H1 (cell line): ENCODE measurements around the gene ARPC2. TPM values are rescaled to one million over a fixed set of nuclear protein-coding genes. Genes with fewer than 3 reads are reported as not detected.

ENCODE experiments used
- CHD7 ChIP-seq: fragments of 300-600 bp; sonication (generic); IDR thresholded peaks from 2 replicates; pipeline ENCODE4 v1.7.1; 2012; ENCODE audit warnings: low read length, moderate library complexity, mild to moderate bottlenecking, inconsistent platforms; ENCODE audit not compliant: insufficient replicate concordance
- EZH2 ChIP-seq: fragments of 200-600 bp; sonication (generic); IDR thresholded peaks from 2 replicates; pipeline ENCODE4 v1.7.1; 2012; ENCODE audit warnings: low read depth, mild to moderate bottlenecking, moderate library complexity, low read length, inconsistent platforms; ENCODE audit not compliant: severe bottlenecking
- KDM1A ChIP-seq: fragments of 200-600, 300-600 bp; sonication (generic); IDR thresholded peaks from 2 replicates; pipeline ENCODE4 v1.7.1; 2016; ENCODE audit warnings: mild to moderate bottlenecking, low read length, borderline replicate concordance
- SP1 ChIP-seq: IDR thresholded peaks from 2 replicates; pipeline ENCODE4 v1.6.1; 2011; ENCODE audit warnings: low read depth, low read length
- SP2 ChIP-seq: IDR thresholded peaks from 2 replicates; pipeline ENCODE4 v1.6.1; 2012; ENCODE audit warnings: mild to moderate bottlenecking, low read length, inconsistent platforms
- SRF ChIP-seq: IDR thresholded peaks from 2 replicates; pipeline ENCODE4 v1.6.1; 2011; ENCODE audit warnings: mild to moderate bottlenecking, low read depth, low read length, moderate library complexity
- polyA plus RNA-seq, 7 experiments: library from polyadenylated mRNA; depleted of rRNA in 3 of 7; stranded (reverse) in 5 of 7; unstranded in 2 of 7; fragments of >200 nt in 5 of 7; fragments of 200-250 nt in 2 of 7; gene quantifications; 1 replicate in 5 of 7; 2 replicates in 1 of 7; 4 replicates in 1 of 7; pipeline versions ENCODE4 v1.2.1 to v1.2.3, GENCODE V29; 2011 to 2013; ENCODE audit warnings: missing spikeins in 2 of 7, mixed read lengths in 2 of 7
- total RNA-seq: library from RNA; stranded (reverse); fragmentation: NEBNext Ultra II Directional; extraction: Animal tissue kit (Norgen Biotek cat#: 25700); gene quantifications from 2 replicates; pipeline ENCODE4 v1.2.1, GENCODE V29; 2021

The ARPC2 gene
- total and polyA plus RNA-seq, 2 of the 8 experiments (the other 6 are each of a cell fraction or from before 2014, with no cell fraction given): 174 to 195 TPM

- TF ChIP-seq CHD7 (no peak), KDM1A (no peak), SP2 (no peak), SP1 (no peak), SRF (no peak), EZH2 (no peak)
- TF ChIP-seq, all 59 proteins: peak for 0
Measured at GRCh38 chr2:218235017-218235416, 18.0 kb downstream of the ARPC2 start (continued).
